CD4-positive, alpha-beta T cell treated with Interleukin-4 for 4 hours (primary cell): ENCODE data around the gene TMEM260.
"Not testable (repeated sequence)": the region's sequence is repeated elsewhere in the genome, so short reads cannot be mapped to it uniquely, and the experiment has no call there.

Source experiments
- DNase-seq: peaks from one replicate; pipeline ENCODE4 v3.0.0-alpha.2; 2020

Gene TMEM260

GRCh38 chr14:56603648-56604047 is 24.1 kb downstream of the TMEM260 start:
- DNase-seq: no peak

DNA sequence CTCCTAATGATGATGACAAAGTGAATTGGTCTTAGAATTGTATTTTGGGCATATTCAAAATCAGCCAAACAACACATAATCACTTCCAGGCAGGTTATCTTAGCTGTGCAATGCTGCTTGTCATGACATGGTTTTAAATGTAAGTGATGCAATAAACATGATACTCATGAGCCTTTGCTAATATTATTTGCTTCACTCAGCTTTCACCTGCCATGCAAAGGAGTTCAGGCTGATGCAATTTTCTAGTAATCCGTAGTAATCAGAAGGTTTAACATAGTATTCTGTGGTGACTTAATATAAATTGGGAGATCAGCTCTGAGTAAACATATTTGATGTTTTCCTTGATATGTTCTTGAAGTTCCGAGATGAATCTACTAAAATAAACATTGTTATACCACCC is 29.1 kb downstream of the TMEM260 start:
- no peak for DNase-seq

- not testable (repeated sequence) for DNase-seq
These were observed 32.1 kb downstream of the TMEM260 start for GRCh38 chr14:56611663-56612062.

DNA sequence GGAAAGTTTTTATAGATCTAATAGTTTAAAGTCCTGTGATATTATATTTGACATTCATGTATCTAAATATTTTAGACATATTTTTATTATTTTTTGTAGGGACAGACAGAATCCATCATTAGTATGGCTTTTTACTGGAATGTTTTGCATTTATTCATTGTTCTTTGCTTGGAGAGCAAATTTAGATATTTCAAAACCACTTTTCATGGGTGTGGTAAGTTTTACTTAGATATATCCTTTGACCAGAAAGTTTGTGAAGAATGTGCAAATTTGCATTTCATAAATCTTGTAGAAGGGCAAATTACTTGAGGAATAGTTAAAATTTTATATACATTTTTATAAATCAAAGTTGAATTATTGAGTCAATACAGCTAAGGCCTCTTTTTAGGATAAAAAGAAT is 37.5 kb downstream of the TMEM260 start:
- DNase-seq: no peak

GRCh38 chr14:56630707-56631106 is 51.1 kb downstream of the TMEM260 start:
- DNase-seq: no peak

DNA sequence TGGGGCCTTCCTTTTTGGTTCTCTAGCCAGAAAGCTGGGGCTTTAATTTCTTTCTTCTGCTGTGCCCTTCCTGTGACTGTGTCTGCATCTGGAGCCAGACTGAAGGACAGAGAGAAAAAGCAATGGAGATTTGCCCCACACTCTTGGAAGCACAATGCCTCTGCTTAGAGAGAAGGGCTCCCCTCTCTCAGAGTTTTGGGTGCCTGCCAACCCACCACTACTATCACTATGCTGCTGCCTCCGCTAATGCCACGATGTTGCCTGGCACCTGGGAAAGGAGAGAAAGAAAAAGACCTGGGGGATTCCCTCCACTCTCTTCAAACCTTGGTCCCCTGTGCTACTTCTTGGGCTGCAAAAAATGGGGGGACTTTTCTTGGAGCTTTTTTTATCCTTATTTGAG is 52.6 kb downstream of the TMEM260 start:
- DNase-seq: no peak

GRCh38 chr14:56633544-56633943 is 53.9 kb downstream of the TMEM260 start:
- no peak for DNase-seq

DNA sequence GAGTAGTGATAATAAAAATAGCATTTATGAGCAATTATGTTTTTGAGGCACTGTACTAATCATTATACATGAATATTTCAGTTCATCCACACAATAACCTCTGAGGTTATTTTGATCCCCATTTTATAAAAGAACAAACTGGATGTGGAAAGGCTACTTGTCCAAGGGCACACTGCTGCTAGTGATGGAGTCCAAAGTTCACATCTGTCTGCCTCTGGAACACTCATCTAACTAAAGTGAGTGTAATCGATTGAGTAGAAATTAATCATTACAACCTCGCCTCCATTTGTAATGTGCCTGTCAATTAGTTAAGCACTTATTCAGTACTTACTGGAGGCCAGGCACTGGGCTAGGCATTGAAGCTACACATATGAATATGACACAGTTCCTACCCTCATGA is 55.4 kb downstream of the TMEM260 start:
- DNase-seq: no peak

GRCh38 chr14:56647493-56647892 is 67.9 kb downstream of the TMEM260 start:
- DNase-seq: no peak

DNA sequence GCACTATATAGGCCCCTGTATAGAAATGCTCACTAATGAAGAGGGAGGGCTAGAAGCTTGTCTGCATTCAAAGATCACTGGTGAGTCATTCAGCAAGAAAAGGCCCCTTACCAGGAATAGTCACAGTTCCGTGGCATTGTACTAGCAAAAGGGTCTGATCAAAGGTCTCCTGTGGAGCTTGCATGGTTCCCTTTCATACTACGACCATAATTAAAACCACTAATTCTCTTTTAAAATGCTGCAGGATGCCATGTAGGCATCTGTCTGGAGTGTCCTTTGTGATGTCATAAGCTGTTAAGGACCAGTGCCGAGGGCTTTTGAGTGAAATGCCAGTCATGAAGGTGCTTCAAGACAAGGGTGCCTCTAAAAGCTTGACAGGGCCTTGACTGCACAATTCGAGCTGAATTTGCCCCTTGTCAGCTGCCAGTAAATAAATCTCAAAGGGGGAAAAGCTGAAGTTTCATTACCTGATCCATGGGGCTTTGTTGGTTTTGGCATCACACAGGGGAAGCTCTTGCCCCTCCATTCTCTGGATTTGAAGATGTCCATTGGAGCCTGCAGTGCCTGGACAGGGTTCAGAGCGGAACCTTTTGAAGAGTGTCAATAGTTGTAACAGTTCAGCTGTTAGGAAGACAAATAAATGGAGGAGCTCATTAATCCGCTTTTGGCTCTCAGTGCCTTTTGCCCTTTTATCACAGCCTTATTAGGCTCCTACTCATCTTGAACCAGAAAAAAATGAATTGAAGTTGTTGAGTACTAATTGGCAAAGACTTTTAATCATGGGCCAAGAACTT is 69.1 kb downstream of the TMEM260 start:
- no peak for DNase-seq

- DNase-seq: no peak
These were observed 69.8 kb downstream of the TMEM260 start for GRCh38 chr14:56649382-56649781.

GRCh38 chr14:56650048-56650447 is 70.5 kb downstream of the TMEM260 start:
- no peak for DNase-seq

DNA sequence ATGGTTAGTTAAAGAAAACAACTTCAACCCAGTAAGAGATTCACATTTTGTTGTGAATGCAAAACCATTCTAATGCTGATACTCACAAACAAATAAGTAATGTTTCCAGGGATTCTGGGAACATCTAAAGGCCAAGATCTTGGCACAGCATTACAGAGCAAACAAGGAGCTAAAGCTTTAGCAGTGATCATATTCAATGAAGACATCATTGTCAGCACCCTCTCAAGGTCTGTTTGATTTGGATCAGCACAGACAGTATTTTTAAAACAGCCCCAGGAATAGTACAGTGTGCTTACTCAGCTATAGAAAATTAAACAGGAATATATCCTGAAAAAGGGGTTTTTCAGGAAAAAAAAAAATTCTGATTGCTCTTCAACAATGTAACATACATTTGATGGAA is 71.4 kb downstream of the TMEM260 start:
- DNase-seq: no peak

- no peak for DNase-seq
These were observed 78.0 kb downstream of the TMEM260 start for GRCh38 chr14:56657604-56658003.

- DNase-seq: no peak
These were observed 79.8 kb downstream of the TMEM260 start for GRCh38 chr14:56659378-56659777.

DNA sequence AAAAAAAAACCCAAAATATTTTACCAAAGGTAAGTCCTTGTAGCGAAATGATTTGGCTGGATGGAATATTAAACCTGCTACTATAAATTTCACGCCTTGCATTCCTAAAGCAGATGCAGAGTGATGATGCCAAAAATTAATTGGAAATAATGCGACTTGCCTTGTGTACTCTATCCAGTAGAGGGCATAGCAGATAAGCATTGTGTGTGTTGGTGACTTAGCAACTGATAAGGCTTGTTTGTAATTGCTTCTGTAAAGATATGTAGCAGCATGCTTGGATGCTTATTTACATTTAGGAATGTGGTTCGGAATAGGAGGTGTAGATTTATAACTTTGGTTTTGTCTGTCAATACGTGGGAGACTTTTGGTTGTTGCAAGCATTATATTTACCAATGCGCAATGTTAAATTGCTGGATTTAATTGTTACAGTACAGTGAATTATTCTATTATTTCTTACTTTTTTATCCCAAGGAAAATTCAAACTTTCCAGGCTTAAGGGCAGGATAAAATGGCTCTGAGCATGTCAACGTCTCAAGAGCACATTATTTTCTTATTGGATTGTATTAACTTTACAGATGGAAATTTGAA is 80.5 kb downstream of the TMEM260 start:
- DNase-seq: no peak

DNA sequence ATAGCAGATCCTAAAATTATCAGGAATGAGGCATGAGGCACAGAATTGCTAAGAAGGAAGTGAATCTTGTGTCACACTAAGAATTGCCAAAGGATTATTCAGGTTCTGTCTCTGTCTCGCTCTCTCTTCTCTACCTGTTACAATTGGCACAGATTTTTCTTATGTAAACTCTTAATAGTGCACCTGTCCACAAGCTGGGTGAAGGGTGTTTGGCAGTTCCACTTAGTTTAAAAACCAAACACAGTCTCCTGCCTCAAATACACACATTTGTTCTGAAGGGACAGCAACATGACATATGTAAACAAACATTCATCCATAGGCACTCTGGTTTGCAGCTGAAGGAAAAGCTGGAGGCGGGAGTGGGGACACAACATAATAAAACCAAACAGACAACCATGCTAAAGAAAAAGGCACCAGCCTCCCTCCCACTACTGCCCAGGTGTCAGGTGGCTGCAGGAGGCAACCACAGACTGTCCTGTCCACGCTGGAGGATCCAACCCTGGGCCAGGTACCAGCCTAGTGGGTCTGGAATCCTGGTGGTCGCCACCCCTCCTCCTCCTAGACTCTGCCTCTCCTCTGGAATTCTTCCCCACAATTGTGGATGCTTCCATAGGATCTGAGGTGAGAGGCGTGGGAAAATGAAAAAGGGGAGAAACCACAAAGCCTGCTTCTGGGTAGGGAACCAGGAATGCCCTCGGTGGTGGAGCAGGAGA is 81.2 kb downstream of the TMEM260 start:
- DNase-seq: no peak

DNA sequence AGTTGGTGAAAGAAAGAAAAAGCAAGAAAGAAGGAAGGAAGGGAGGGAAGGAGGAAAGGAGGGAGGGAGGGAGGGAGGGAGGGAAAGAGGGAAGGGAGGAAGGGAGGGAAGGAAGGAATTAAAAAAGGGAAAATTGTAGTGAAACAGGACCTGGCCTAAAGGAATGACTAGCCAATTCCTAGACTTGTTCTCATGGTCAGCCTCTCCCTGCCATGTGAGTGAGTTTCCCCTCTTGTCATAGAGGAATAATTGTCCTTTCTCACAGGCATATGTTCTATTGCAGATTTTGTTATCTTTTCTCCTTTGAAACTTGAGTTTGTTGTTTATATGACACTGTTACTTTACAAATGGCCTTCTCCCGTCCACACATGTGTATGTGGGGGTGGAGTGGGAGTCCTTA is 81.9 kb downstream of the TMEM260 start:
- no peak for DNase-seq

DNA sequence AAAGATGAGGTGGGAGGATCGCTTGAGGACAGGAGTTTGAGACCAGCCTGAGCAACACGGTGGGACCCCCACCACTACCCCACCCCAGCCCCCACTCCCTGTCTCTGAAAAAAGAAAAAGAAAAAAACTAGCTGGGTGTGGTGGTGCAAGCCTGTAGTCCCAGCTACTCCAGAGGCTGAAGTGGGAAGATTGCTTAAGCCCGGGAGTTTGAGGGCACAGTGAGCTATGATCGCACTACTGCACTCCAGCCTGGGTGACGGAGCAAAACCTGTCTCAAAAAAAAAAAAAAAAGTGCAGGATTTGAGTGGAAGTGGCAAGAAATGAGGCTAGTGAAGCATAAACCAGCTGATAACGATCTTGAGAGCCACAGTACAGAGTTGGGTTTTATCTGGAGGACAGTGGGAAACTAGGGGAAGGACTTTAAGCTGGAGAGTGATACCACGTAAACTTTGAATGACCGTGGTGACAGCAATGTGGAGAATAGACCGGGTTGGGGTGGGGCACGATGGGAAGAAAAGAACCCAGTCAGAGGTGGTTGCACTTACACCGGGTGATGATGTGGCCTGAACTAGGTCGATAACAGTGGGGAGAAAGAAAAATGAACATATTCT is 85.3 kb downstream of the TMEM260 start:
- no peak for DNase-seq

GRCh38 chr14:56666294-56666693 is 86.7 kb downstream of the TMEM260 start:
- no peak for DNase-seq

DNA sequence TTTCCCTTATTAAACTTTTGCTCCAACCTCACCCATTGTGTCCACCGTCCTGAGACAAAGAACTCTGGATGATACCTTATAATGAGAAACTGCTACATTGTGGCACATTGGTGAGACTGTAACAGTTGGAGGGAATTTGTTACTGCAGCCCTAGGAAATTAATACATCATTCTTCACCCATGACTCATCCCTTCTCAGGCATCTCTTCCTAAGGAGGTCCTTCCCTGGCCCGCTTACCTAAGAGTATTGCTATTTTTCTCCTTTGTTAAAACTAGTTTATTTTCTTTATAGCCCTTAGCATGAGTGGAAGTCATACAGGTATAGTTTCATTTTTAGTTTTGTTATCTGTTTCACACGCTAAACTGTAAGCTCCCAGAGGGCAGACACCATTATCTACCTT is 87.1 kb downstream of the TMEM260 start:
- DNase-seq: no peak

DNA sequence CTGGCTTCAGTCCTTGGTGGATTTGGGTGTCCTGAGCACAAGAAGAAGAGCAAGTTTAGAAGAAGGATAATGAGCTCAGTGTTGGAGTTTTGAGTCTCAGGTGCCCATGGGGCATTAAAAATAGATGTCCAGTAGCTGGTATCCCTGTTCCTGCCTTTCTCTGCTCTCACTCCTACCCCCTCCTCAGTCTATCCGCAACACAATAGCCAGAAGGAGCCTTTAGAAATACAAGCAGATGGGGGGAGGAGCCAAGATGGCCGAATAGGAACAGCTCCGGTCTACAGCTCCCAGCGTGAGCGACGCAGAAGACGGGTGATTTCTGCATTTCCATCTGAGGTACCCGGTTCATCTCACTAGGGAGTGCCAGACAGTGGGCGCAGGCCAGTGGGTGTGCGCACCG is 87.7 kb downstream of the TMEM260 start:
- DNase-seq: not testable (repeated sequence)

- no peak for DNase-seq
These were observed 96.4 kb downstream of the TMEM260 start for GRCh38 chr14:56676042-56676441.

- no peak for DNase-seq
These were observed 99.2 kb downstream of the TMEM260 start for GRCh38 chr14:56678838-56679237.
